ENCODE data around the gene OSBPL10. TPM values are rescaled to one million over a fixed set of nuclear protein-coding genes. Genes with fewer than 3 reads are reported as not detected.

The OSBPL10 gene
- total RNA-seq, 2 experiments from 2014 or later = 6.1 to 6.4 TPM

- Mint-ChIP-seq H3K27ac (no peak overlapping the region), H3K9me3 (peaks cover 9% of the 10 kb centered on the region), H3K27me3 (ENCODE audit: low read depth) (no peaks in the 10 kb centered on the region), H3K4me3 (no peak overlapping the region), H3K36me3 (ENCODE audit: low read depth) (no peaks in the 10 kb centered on the region), H3K4me1 (ENCODE audit: low read depth) (peaks cover 3% of the 10 kb centered on the region)
- intact Hi-C loops (cut with micrococcal nuclease) = no loop called here
- CTCF ChIA-PET = interaction anchor here (0.6 kb wide), 1 partner anchor 37 kb away, joined by 3 read pairs; no protein-coding TSS in a partner anchor
- no peak for DNase-seq
These were observed 293.9 kb downstream of the OSBPL10 start for GRCh38 chr3:31687020-31687802.

DNA sequence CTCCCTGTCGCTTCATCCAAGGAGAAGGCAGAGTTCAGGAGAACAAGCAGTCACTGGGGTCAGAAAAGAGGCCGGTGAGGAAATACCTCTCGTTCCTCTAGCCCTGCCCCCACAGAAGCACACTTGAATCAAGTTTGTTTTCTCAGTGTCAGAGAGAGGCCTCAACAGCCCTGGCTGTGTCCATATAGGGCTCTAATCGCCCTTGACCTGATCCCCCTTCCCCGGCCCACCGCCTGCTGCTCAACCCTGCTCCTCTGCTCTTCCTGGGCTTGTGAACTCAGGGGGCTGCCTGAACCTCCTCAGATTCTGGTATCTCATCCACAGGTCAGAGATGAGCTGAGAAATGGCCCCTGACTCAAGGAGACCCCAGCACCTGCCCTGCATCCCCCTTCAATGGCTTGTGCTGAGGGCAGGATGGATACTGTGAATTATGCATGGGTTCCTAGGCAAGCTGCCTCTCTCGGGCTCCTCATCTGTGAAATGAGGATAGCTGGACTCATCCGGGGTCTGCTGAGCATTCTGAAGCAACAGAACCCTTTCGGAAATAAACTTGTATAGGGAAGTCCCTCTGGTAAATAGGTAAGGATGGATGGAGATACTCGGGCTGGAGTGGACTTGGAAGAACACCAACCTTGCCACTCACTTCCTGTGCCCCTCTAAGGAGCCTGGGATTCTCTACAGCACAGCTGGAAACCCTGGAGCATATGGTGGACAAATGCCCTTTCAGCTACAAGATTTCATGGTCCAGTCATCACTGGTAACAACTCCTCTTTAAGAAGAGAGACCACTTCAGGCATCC, 300.8 kb downstream of the OSBPL10 start:
- CTCF ChIA-PET = no interaction called here
- Mint-ChIP-seq H3K4me1 (ENCODE audit: low read depth) (peaks cover 2% of the 10 kb centered on the region), H3K27me3 (ENCODE audit: low read depth) (no peaks in the 10 kb centered on the region), H3K36me3 (ENCODE audit: low read depth) (no peaks in the 10 kb centered on the region), H3K9me3 (no peaks in the 10 kb centered on the region), H3K27ac (no peak overlapping the region), H3K4me3 (no peak overlapping the region)
- no peak for DNase-seq
- intact Hi-C loops (cut with micrococcal nuclease) = no loop called here

DNA sequence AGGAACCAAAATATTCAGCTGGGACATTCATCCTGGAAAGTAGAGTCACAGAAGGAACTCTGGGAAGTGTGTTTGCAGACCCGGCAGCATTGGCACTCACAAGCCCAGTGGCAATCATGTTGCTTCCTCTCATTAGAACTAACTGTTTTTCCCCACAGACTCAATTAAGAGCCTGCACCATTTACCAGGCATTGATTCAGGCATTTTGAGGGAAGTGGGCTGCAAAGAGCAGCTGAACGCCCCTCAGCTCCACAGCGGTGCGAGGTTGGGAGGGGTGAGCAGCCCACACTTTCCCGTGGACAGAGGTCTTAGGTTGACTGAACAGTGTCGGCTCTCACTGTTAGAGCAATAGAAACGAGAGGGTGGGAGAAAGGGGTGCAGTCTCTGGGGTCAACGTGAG, 304.5 kb downstream of the OSBPL10 start:
- no peak overlapping the region for H3K27ac Mint-ChIP-seq
- intact Hi-C loops (cut with micrococcal nuclease) = no loop called here

GRCh38 chr3:31673950-31674349, 307.1 kb downstream of the OSBPL10 start:
- Mint-ChIP-seq H3K27me3 (ENCODE audit: low read depth) (no peaks in the 10 kb centered on the region), H3K27ac (no peak overlapping the region), H3K36me3 (ENCODE audit: low read depth) (no peaks in the 10 kb centered on the region), H3K4me1 (ENCODE audit: low read depth) (peaks cover 2% of the 10 kb centered on the region), H3K9me3 (no peaks in the 10 kb centered on the region), H3K4me3 (no peak overlapping the region)
- no peak for DNase-seq
- CTCF ChIA-PET = no interaction called here
- intact Hi-C loops (cut with micrococcal nuclease) = no loop called here

More for the DNA sequence above, 304.5 kb downstream of the OSBPL10 start:
- H3K9me3 Mint-ChIP-seq = no peaks in the 10 kb centered on the region
- peaks cover 2% of the 10 kb centered on the region for H3K4me1 Mint-ChIP-seq (ENCODE audit: low read depth)
- CTCF ChIA-PET = no interaction called here
- no peak overlapping the region for H3K4me3 Mint-ChIP-seq
- no peaks in the 10 kb centered on the region for H3K27me3 Mint-ChIP-seq (ENCODE audit: low read depth)
- no peak for DNase-seq
- H3K36me3 Mint-ChIP-seq (ENCODE audit: low read depth) = no peaks in the 10 kb centered on the region

DNA sequence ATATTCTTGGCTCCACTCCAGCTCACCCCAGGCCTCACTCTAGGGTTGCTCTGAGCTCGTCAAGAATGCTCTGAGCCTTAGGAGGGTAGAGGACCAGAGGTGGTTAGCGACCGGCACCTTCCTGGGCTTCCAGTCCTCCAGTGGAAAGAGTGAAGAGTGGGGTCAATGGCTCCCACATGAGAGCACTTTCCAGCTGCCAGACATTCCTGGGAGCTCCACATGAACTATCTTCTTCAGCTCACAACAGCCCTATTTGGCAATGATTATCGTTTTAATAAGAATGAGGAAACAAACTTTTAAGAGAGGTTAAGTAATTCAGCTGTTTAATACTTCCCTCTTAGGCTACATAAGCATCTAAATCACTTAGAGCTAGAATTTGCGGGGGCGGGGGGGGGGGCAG, 309.1 kb downstream of the OSBPL10 start:
- Mint-ChIP-seq H3K36me3 (ENCODE audit: low read depth) (no peaks in the 10 kb centered on the region), H3K4me3 (no peak overlapping the region), H3K9me3 (no peaks in the 10 kb centered on the region), H3K27ac (no peak overlapping the region), H3K27me3 (ENCODE audit: low read depth) (no peaks in the 10 kb centered on the region), H3K4me1 (ENCODE audit: low read depth) (no peaks in the 10 kb centered on the region)
- intact Hi-C loops (cut with micrococcal nuclease) = no loop called here
- CTCF ChIA-PET = no interaction called here
- no peak for DNase-seq

- no peaks in the 10 kb centered on the region for H3K36me3 Mint-ChIP-seq (ENCODE audit: low read depth)
- no peaks in the 10 kb centered on the region for H3K4me1 Mint-ChIP-seq (ENCODE audit: low read depth)
- no peak for DNase-seq
- H3K9me3 Mint-ChIP-seq = no peaks in the 10 kb centered on the region
- no peak overlapping the region for H3K27ac Mint-ChIP-seq
- H3K4me3 Mint-ChIP-seq = no peak overlapping the region
- intact Hi-C loops (cut with micrococcal nuclease) = no loop called here
- no peaks in the 10 kb centered on the region for H3K27me3 Mint-ChIP-seq (ENCODE audit: low read depth)
- CTCF ChIA-PET = no interaction called here
These were observed 309.6 kb downstream of the OSBPL10 start for GRCh38 chr3:31671451-31671850.

DNA sequence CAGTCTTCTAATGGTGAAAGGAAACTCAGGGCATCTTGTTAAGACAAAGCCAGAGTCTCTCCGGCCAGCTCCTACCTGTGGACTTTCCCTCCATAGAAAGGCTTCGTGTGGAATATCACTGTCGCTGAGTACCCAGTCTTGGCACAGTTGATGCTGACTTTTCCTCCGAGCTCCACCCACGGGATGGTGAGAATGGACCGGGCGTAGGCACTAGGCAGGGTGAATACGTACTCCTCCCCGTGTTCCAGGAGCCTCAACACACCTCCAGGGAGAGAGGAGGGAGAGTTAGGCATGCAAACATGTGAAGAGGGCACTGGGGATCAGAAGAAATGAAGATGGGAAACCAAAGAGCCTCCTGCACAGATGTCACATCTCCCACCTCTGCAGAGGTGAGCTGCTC, 310.3 kb downstream of the OSBPL10 start:
- no peak for DNase-seq
- no peak overlapping the region for H3K4me3 Mint-ChIP-seq
- no peaks in the 10 kb centered on the region for H3K4me1 Mint-ChIP-seq (ENCODE audit: low read depth)
- intact Hi-C loops (cut with micrococcal nuclease) = no loop called here
- no peaks in the 10 kb centered on the region for H3K27me3 Mint-ChIP-seq (ENCODE audit: low read depth)
- CTCF ChIA-PET = no interaction called here
- H3K27ac Mint-ChIP-seq = no peak overlapping the region
- no peaks in the 10 kb centered on the region for H3K36me3 Mint-ChIP-seq (ENCODE audit: low read depth)
- H3K9me3 Mint-ChIP-seq = no peaks in the 10 kb centered on the region

DNA sequence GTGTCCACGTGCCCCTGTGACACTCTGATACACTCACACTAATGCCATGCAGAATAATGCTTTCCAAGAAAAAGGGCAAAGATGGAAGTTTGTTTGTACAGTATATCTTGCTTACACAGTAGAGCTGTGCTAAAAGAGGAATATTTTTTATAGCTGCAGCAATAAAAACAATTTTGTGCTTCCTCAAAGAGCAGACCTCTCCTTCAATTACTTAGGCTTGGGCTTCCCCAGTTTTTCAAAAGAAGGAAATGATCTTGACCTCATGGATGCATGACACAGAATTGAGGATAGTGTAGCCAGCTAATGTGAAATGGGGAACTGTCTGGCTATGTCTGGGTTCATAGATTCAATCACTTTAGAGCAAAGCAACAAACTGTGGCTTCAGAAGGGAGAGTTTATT, 310.9 kb downstream of the OSBPL10 start:
- H3K36me3 Mint-ChIP-seq (ENCODE audit: low read depth) = no peaks in the 10 kb centered on the region
- no peak for DNase-seq
- CTCF ChIA-PET = no interaction called here
- intact Hi-C loops (cut with micrococcal nuclease) = no loop called here
- no peak overlapping the region for H3K4me3 Mint-ChIP-seq
- H3K27me3 Mint-ChIP-seq (ENCODE audit: low read depth) = no peaks in the 10 kb centered on the region
- no peak overlapping the region for H3K27ac Mint-ChIP-seq
- H3K9me3 Mint-ChIP-seq = no peaks in the 10 kb centered on the region
- H3K4me1 Mint-ChIP-seq (ENCODE audit: low read depth) = no peaks in the 10 kb centered on the region

- H3K36me3 Mint-ChIP-seq (ENCODE audit: low read depth) = no peaks in the 10 kb centered on the region
- intact Hi-C loops (cut with micrococcal nuclease) = no loop called here
These were observed 312.8 kb downstream of the OSBPL10 start for GRCh38 chr3:31668242-31668641.

GRCh38 chr3:31667582-31667981, 313.5 kb downstream of the OSBPL10 start:
- Mint-ChIP-seq H3K27me3 (ENCODE audit: low read depth) (peaks cover 3% of the 10 kb centered on the region), H3K4me3 (no peak overlapping the region), H3K4me1 (ENCODE audit: low read depth) (no peaks in the 10 kb centered on the region), H3K9me3 (no peaks in the 10 kb centered on the region), H3K27ac (no peak overlapping the region), H3K36me3 (ENCODE audit: low read depth) (no peaks in the 10 kb centered on the region)
- CTCF ChIA-PET = no interaction called here
- intact Hi-C loops (cut with micrococcal nuclease) = no loop called here
- DNase-seq = no peak

More at GRCh38 chr3:31668242-31668641, 312.8 kb downstream of the OSBPL10 start:
- H3K27me3 Mint-ChIP-seq (ENCODE audit: low read depth) = peaks cover 2% of the 10 kb centered on the region
- H3K4me1 Mint-ChIP-seq (ENCODE audit: low read depth) = no peaks in the 10 kb centered on the region
- H3K4me3 Mint-ChIP-seq = no peak overlapping the region
- no peak for DNase-seq
- CTCF ChIA-PET = no interaction called here
- H3K9me3 Mint-ChIP-seq = no peaks in the 10 kb centered on the region
- H3K27ac Mint-ChIP-seq = no peak overlapping the region

GRCh38 chr3:31664031-31664430, 317.0 kb downstream of the OSBPL10 start:
- Mint-ChIP-seq H3K27ac (no peak overlapping the region), H3K36me3 (ENCODE audit: low read depth) (no peaks in the 10 kb centered on the region), H3K4me1 (ENCODE audit: low read depth) (no peaks in the 10 kb centered on the region), H3K9me3 (peaks cover 3% of the 10 kb centered on the region), H3K27me3 (ENCODE audit: low read depth) (peaks cover 3% of the 10 kb centered on the region), H3K4me3 (no peak overlapping the region)
- CTCF ChIA-PET = no interaction called here
- intact Hi-C loops (cut with micrococcal nuclease) = no loop called here
- DNase-seq = no peak

DNA sequence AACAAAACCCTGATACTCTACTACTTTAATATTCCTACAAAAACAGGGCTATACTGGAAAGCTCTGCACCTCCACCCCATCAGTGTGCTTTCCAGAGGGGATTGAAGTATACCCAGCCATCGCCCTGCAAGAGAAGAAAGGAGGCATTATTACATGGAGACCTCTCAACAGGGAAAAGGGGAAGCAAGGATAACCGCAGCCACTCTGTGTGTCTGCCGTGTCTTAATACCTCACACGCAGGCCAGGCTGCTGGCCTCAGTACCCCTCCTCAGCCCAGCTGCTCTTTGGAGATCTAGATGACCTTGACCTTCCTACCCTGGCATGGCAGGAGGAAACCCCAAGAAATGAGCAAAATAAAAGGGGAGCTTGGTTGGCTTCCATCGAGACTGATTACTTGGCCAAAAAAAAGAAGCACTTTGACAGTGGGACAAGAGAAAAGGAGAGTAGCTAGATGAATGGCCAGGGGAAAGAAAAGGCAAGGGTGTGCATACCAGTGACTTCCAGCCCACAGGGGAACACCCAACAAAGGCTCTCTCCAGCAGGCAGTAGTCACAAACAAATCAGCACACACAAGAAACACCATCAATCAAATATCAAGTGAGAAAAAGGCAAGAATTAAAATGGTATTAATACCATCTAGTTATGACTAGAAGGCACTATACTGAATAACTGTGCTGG, 318.9 kb downstream of the OSBPL10 start:
- Mint-ChIP-seq H3K9me3 (peaks cover 16% of the 10 kb centered on the region), H3K4me1 (ENCODE audit: low read depth) (no peaks in the 10 kb centered on the region), H3K4me3 (no peak overlapping the region), H3K27me3 (ENCODE audit: low read depth) (peaks cover 3% of the 10 kb centered on the region), H3K27ac (no peak overlapping the region), H3K36me3 (ENCODE audit: low read depth) (no peaks in the 10 kb centered on the region)
- DNase-seq = no peak
- intact Hi-C loops (cut with micrococcal nuclease) = no loop called here
- CTCF ChIA-PET = no interaction called here

Data from activated naive CD4-positive, alpha-beta T cell treated with anti-CD3 and anti-CD28 coated beads for 36 hours (primary cell).